OCI-LY7 (cell line): Measurements from ENCODE around the gene GYG2.

ENCODE experiments used
- EZH2phosphoT487 ChIP-seq: fragments of 200-600 bp; sonication (generic); IDR thresholded peaks from 2 replicates; pipeline ENCODE4 v1.6.1; 2018; ENCODE audit warnings: low read depth, borderline replicate concordance, mild to moderate bottlenecking, mixed run types, antibody characterized with exemption, low read length, moderate library complexity, mixed read lengths
- TF ChIP-seq, protein P1 (sequence below): fragments of 200-600 bp; sonication (generic); conservative IDR thresholded peaks from 2 replicates; pipeline ENCODE4 v1.5.1; 2014; ENCODE audit warnings: mild to moderate bottlenecking, antibody characterized with exemption, low read length, moderate library complexity, mixed read lengths

DNA sequence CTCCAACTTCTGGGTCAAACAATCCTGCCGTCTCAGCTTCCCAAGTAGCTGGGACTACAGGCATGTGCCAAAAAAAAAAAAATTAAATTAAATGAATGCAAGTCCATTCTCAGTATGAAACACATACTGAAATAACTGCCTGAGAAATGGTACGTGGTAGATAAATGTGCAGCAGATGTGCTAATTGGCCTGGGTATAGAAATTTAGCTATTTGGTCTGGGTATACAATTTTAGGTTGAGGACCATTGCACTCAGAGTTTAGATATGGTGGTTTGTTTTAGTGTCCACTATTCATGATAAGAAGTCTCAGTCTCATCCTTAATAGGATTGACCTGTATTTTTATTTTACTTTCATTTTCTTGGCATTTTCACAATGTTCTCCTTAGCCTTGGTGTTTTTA is 9.2 kb downstream of the GYG2 start:
- TF ChIP-seq, protein P1, sequence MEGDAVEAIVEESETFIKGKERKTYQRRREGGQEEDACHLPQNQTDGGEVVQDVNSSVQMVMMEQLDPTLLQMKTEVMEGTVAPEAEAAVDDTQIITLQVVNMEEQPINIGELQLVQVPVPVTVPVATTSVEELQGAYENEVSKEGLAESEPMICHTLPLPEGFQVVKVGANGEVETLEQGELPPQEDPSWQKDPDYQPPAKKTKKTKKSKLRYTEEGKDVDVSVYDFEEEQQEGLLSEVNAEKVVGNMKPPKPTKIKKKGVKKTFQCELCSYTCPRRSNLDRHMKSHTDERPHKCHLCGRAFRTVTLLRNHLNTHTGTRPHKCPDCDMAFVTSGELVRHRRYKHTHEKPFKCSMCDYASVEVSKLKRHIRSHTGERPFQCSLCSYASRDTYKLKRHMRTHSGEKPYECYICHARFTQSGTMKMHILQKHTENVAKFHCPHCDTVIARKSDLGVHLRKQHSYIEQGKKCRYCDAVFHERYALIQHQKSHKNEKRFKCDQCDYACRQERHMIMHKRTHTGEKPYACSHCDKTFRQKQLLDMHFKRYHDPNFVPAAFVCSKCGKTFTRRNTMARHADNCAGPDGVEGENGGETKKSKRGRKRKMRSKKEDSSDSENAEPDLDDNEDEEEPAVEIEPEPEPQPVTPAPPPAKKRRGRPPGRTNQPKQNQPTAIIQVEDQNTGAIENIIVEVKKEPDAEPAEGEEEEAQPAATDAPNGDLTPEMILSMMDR = no peak
- no peak for TF ChIP-seq EZH2phosphoT487
